Dedifferentiated amniotic fluid mesenchymal stem cell (primary cell): ENCODE data around the gene ZNF615.
"Not testable (repeated sequence)": the region's sequence is repeated elsewhere in the genome, so short reads cannot be mapped to it uniquely, and the experiment has no call there.

Experiments used
- DNase-seq: peaks from one replicate; pipeline ENCODE4 v3.0.0-alpha.2; 2016; ENCODE audit errors: extremely low spot score

The ZNF615 gene

GRCh38 chr19:52007806-52008557 is at the start of gene ZNF615:
Gene ZNF615 (minus strand): TSS chr19:52008211. CDS start chr19:52003711, 4,500 bp downstream.
- DNase-seq: peak; percentile 74

DNA sequence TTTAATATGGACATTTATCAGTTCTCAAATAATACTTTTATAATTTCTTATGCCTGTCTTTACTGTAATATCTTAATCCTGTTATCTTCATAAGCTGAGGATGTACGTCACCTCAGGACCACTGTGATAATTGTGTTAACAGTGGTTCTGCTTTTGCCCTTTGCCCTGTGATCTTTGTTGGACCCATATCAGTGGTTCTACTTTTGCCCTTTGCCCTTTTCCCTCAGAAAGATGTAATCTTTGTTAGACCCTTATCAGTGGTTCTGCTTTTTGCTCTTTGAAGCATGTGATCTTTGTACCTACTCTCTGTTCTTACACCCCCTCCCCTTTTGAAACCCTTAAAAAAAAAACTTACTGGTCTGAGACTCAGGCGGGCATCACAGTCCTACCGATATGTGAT is 48.5 kb upstream of the ZNF615 start:
- DNase-seq: not testable (repeated sequence)

DNA sequence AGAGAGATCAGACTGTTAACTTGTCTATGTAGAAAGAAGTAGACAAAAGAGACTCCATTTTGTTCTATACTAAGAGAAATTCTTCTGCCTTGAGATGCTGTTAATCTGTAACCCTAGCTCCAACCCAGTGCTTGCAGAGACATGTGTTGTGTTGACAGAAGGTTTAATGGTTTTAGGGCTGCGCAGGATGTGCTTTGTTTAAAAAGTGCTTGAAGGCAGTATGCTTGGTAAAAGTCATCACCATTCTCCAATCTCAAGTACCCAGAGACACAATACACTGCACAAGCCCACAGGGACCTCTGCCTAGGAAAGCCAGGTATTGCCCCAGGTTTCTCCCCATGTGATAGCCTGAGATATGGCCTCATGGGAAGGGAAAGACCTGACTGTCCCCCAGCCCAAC is 43.7 kb upstream of the ZNF615 start:
- not testable (repeated sequence) for DNase-seq

- DNase-seq: peak; percentile 85
These were observed 40.8 kb upstream of the ZNF615 start, which contains the start of gene ZNF432 for GRCh38 chr19:52048555-52049501. Gene ZNF432 (minus strand): TSS chr19:52048838. CDS start chr19:52046868, 1,970 bp downstream.

DNA sequence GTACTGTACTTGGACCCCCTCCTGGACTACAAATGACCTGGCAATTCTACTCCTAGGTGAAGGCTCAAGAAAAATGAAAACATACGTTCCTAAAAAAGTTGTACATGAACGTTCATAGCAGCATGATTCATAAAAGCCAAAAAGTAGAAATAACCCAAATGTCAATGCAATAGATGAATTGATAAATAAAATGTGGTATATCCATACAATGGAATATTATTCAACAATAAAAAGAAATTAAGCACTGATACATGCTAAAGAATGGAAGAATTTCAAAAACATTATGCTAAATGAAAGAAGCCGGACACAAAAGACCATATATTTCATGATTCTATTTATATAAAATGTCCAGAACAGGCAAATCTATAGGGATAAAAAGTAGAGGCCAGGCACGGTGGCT is 31.2 kb upstream of the ZNF615 start:
- no peak for DNase-seq

DNA sequence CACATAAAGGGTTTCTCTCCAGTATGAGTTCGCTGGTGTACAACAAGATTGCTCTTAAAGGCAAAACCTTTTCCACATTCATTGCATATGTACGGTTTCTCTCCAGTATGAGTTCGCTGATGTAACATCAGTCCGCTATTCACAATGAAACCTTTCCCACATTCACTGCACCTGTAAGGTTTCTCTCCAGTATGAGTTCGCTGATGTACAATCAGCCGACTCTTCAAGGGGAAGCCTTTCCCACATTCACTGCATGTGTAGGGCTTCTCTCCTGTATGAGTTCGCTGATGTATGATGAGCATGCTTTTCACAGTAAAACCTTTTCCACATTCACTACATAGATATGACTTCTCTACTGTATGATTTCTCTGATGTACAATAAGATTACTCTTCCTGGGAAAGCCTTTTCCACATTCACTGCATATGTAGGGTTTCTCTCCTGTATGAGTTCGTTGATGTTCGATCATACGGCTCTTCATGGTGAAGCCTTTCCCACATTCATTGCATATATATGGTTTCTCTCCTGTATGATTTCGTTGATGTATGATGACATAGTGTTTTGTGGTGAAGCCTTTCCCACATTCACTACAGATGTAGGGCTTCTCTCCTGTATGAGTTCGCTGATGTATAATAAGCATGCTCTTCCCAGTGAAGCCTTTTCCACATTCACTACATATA is 26.2 kb upstream of the ZNF615 start:
- no peak for DNase-seq

- no peak for DNase-seq
These were observed 20.7 kb upstream of the ZNF615 start for GRCh38 chr19:52028780-52029123.

GRCh38 chr19:52028027-52028779 is 20.2 kb upstream of the ZNF615 start, which contains the start of gene ZNF614:
Gene ZNF614 (minus strand): TSS chr19:52028379. CDS start chr19:52025745, 2,634 bp downstream.
- peak; percentile 86 for DNase-seq

DNA sequence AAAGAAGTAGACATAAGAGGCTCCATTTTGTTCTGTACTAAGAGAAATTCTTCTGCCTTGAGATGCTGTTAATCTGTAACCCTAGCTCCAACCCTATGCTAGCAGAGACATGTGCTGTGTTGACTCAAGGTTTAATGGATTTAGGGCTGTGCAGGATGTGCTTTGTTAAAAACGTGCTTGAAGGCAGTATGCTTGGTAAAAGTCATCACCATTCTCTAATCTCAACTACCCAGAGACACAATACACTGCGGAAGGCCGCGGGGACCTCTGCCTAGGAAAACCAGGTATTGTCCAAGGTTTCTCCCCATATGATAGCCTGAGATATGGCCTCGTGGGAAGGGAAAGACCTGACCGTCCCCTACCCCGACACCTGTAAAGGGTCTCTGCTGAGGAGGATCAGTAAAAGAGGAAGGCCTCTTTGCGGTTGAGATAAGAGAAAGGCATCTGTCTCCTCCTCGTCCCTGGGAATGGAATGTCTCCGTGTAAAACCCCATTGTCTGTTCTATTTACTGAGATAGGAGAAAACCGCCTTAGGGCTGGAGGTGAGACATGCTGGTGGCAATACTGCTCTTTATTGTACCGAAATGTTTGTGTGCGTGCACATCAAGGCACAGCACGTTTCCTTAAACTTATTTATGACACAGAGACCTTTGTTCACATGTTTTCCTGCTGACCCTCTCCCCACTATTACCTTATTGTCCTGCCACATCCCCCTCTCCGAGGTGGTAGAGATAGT is 18.4 kb upstream of the ZNF615 start:
- not testable (repeated sequence) for DNase-seq

DNA sequence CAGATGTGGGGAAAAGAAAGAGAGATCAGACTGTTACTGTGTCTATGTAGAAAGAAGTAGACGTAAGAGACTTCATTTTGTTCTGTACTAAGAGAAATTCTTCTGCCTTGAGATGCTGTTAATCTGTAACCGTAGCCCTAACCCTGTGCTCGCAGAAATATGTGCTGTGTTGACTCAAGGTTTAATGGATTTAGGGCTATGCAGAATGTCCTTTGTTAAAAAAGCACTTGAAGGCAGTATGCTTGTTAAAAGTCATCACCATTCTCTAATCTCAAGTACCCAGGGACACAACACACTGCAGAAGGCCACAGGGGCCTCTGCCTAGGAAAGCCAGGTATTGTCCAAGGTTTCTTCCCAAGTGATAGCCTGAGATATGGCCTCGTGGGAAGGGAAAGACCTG is 16.5 kb upstream of the ZNF615 start:
- not testable (repeated sequence) for DNase-seq

DNA sequence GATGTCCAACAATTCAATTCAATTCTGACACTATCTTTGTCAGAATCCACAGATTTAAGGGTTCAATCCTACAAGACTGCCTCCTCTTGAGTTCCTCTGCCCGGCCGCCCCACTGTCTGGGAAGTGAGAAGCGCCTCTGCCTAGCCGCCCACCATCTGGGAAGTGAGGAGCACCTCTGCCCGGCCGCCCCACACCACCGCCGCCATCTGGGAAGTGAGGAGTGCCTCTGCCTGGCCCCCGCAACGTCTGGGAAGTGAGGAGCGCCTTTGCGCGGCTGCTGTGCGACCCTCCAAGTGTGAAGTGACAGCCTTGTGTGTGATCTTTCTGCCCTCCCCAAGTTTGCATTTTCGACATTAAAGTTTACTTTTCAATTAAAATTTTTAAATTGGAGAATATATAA is 14.2 kb upstream of the ZNF615 start:
- no peak for DNase-seq

- no peak for DNase-seq
These were observed 12.5 kb upstream of the ZNF615 start for GRCh38 chr19:52020506-52020905.

GRCh38 chr19:52010674-52011073 is 2.7 kb upstream of the ZNF615 start:
- DNase-seq: no peak

- no peak for DNase-seq
These were observed 583 bp downstream of the ZNF615 start for GRCh38 chr19:52007451-52007805.

GRCh38 chr19:51994048-51994644 is 13.9 kb downstream of the ZNF615 start:
- DNase-seq: no peak

GRCh38 chr19:51993422-51993821 is 14.6 kb downstream of the ZNF615 start:
- DNase-seq: no peak

DNA sequence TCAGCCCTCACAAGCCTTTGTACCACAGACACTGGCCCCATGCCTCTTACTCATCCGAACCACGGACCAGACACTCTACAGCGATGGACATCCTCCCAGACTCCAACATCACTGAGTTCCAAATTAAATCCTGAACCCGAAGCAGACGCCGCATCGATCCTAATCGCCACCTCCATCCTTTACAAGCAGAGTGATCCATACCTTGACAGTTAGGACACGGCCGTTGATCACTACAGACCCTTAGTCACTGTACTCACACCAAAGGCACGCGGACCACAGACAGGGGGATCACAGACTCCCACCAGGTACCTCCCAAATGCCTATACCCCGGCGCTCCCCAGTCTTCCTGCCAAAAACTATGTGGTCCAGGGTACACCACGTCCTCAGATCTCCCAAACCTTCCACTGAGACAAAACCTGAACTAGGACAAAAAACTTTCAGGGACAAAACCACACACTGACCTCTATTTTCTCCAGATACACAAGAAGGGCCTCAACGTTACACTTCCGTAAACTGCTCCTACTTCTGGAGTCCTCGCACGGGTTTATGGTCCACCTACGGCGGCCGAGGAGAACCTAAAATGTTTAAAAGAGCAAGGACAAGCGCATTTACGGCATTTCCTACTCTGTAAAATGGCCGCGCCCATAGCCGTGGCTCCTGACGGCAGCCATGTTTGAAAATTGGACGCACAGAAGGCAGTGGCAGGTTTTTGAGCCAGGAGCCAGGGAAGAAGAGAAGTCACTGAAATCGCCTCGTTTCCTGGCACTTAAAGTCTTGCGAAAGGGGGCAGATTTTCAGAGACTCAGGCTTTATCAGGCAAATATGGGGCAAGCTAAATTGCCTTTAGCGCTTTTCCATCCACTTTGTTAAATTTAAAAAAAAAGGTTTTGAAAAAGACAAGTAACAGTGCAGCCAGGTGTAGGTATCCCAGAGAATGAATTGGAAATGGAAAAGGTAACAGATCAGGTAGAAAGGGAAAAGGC is 21.4 kb downstream of the ZNF615 start, which contains the start of gene ZNF350:
Gene ZNF350 (minus strand): TSS at position 532 of the 983 bp plus-strand sequence. CDS start 12,480 bp downstream, outside the sequence.
- DNase-seq: peak; percentile 93

GRCh38 chr19:51983361-51983760 is 24.6 kb downstream of the ZNF615 start:
- DNase-seq: no peak

DNA sequence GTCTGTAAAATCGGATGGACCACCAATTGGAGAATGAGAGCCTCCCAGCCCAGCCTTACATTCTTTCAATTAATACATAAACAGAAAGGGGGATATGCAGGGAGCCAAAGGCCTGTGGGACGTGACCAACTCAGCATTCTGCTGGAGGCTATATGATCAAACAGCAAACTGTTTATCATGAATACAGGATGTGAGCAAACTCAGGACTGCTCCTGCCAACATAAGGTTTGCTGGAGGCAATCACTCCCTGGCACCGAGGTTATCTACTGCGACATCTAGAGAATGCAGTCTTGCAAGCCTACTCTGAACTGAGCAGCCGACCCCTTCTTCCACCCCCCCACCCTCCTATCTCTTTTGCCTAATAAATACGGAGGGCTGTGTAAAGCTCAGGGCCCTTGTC is 27.1 kb downstream of the ZNF615 start:
- DNase-seq: not testable (repeated sequence)
